Caco-2 (cell line): ENCODE data around the gene SLC9C1. TPM values are rescaled to one million over a fixed set of nuclear protein-coding genes. Genes with fewer than 3 reads are reported as not detected.

Experiments
- BruUV-seq: library from RNA; stranded (reverse); fragments of 400-500 nt; replicated peaks from 2 replicates; lab custom pipeline; 2021; lab: Mats Ljungman, UMichigan
- CTCF ChIA-PET: fragments of 300-600 bp; sonication (Branson Sonifier 250); formaldehyde crosslinking; loops from one replicate; lab custom pipeline; 2022; ENCODE audit warnings: antibody characterized with exemption; lab: Charles Lee
- POLR2A ChIA-PET: fragments of 300-600 bp; sonication (Branson Sonifier 250); formaldehyde crosslinking; loops from one replicate; lab custom pipeline; 2022; ENCODE audit warnings: antibody characterized with exemption; lab: Charles Lee
- DNase-seq, 2 experiments: peaks; one replicate each; pipeline versions ENCODE4 v3.0.0 to v3.0.0-alpha.2; 2020 to 2022
- H3K27me3 ChIP-seq: replicated peaks from 2 replicates; pipeline ENCODE4 v1.6.0; 2011; ENCODE audit warnings: low read length; ENCODE audit not compliant: control insufficient read depth, insufficient read depth
- H3K36me3 ChIP-seq: 2 replicates; pipeline ENCODE4 v1.5.1; 2011; ENCODE audit warnings: low read length; ENCODE audit not compliant: control insufficient read depth, insufficient read depth
- H3K4me1 ChIP-seq: fragments of 250-450 bp; sonication (Bioruptor Pico); 2 replicates; pipeline ENCODE4 v1.5.1; 2020; ENCODE audit warnings: mild to moderate bottlenecking
- H3K4me3 ChIP-seq: 2 replicates; pipeline ENCODE4 v1.5.1; 2011; ENCODE audit warnings: low read depth, mild to moderate bottlenecking, control low read depth, low read length
- H3K9me3 ChIP-seq: fragments of 250-450 bp; sonication (Bioruptor Pico); 2 replicates; pipeline ENCODE4 v1.5.1; 2020; ENCODE audit warnings: mild to moderate bottlenecking, moderate library complexity
- H3K27ac Mint-ChIP-seq: one replicate; pipeline ENCODE4 v1.8.0; 2022; ENCODE audit warnings: mixed read lengths; ENCODE audit not compliant: unreplicated experiment
- H3K27me3 Mint-ChIP-seq: one replicate; pipeline ENCODE4 v1.8.0; 2022; ENCODE audit warnings: mixed read lengths; ENCODE audit not compliant: insufficient read depth, unreplicated experiment
- H3K36me3 Mint-ChIP-seq: one replicate; pipeline ENCODE4 v1.8.0; 2022; ENCODE audit warnings: mild to moderate bottlenecking, mixed read lengths; ENCODE audit not compliant: insufficient read depth, unreplicated experiment
- H3K4me1 Mint-ChIP-seq: one replicate; pipeline ENCODE4 v1.8.0; 2022; ENCODE audit warnings: low read depth, mixed read lengths; ENCODE audit not compliant: unreplicated experiment
- H3K4me3 Mint-ChIP-seq: one replicate; pipeline ENCODE4 v1.8.0; 2022; ENCODE audit warnings: mild to moderate bottlenecking, moderate library complexity, mixed read lengths; ENCODE audit not compliant: unreplicated experiment
- H3K9me3 Mint-ChIP-seq: one replicate; pipeline ENCODE4 v1.8.0; 2022; ENCODE audit warnings: mixed read lengths; ENCODE audit not compliant: unreplicated experiment
- CTCF ChIP-seq, 2 experiments: fragments of 200-600 bp in 1 of 2; IDR thresholded peaks; 1 replicate in 1 of 2; 2 replicates in 1 of 2; pipeline versions ENCODE4 v1.5.1 to v1.8.0; 2011 to 2022; ENCODE audit warnings: antibody characterized with exemption in 1 of 2, control low read depth in 1 of 2, inconsistent platforms in 1 of 2, low read depth in 1 of 2, low read length in 1 of 2, mild to moderate bottlenecking in 1 of 2, moderate library complexity in 1 of 2; ENCODE audit not compliant: insufficient read depth in 1 of 2, severe bottlenecking in 1 of 2, unreplicated experiment in 1 of 2
- intact Hi-C: fragments of 100-400 bp; cut with micrococcal nuclease; formaldehyde crosslinking; loops from one replicate; pipeline ENCODE4 v1.10.0; 2022; ENCODE audit not compliant: unreplicated experiment
- total RNA-seq: library from RNA; stranded (reverse); gene quantifications from 2 replicates; pipeline ENCODE4 v1.2.3, GENCODE V29; 2022

SLC9C1 gene
- total RNA-seq, 1 experiment from 2014 or later = not detected

- Histone ChIP-seq H3K36me3 (peaks cover 3% of the 10 kb centered on the region; the same call in 1 of the 2 replicates), H3K27me3 (no peaks in the 10 kb centered on the region), H3K4me1 (peaks cover 35% of the 10 kb centered on the region), H3K4me3 (no peak overlapping the region), H3K9me3 (no peaks in the 10 kb centered on the region)
- no peak overlapping the region for H3K27ac Mint-ChIP-seq
- no peak overlapping the region for H3K4me3 Mint-ChIP-seq
- intact Hi-C loops = no loop called here
- H3K4me1 Mint-ChIP-seq = peaks cover 19% of the 10 kb centered on the region
- no peak for TF ChIP-seq CTCF (IDR thresholded peaks at IDR 0.05; ENCODE audit: insufficient read depth in 1 of 2, low read depth in 1 of 2, low read length in 1 of 2, severe bottlenecking in 1 of 2, unreplicated experiment in 1 of 2)
- POLR2A ChIA-PET = no interaction called here
- H3K36me3 Mint-ChIP-seq = peaks cover 54% of the 10 kb centered on the region
- no peak for DNase-seq
- no peaks in the 10 kb centered on the region for H3K27me3 Mint-ChIP-seq
- CTCF ChIA-PET = no interaction called here
- no peaks in the 10 kb centered on the region for H3K9me3 Mint-ChIP-seq
- BruUV-seq = no TSS peak
Measured at GRCh38 chr3:112123548-112123947, 170.5 kb downstream of the SLC9C1 start.

DNA sequence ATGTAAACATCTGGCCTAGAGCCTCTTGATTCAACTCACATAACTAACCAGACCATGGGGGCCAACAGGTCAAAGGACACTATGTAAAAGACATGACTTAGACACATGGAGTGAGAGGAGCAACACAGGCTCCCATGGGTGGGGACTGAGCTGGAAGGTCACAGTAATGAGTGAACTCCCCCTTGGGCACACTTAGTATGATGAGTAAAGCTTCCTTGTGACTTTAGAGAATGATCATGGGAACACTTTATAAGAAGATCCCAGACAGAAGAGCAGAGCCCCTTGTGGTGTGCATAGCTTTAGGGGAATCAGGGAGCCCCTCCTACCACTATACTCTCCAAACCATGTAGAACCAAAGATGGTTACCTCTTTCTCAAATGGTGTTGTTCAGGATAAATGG, 171.1 kb downstream of the SLC9C1 start:
- CTCF ChIA-PET = no interaction called here
- H3K4me1 Mint-ChIP-seq = peaks cover 19% of the 10 kb centered on the region
- no peaks in the 10 kb centered on the region for H3K27me3 Mint-ChIP-seq
- peaks cover 58% of the 10 kb centered on the region for H3K36me3 Mint-ChIP-seq
- no peak for DNase-seq
- peaks cover 3% of the 10 kb centered on the region; the same call in 1 of the 2 replicates for H3K36me3 ChIP-seq
- POLR2A ChIA-PET = no interaction called here
- TF ChIP-seq CTCF (IDR thresholded peaks at IDR 0.05; ENCODE audit: insufficient read depth in 1 of 2, low read depth in 1 of 2, low read length in 1 of 2, severe bottlenecking in 1 of 2, unreplicated experiment in 1 of 2) = no peak
- H3K27ac Mint-ChIP-seq = no peak overlapping the region
- no TSS peak for BruUV-seq
- intact Hi-C loops = no loop called here
- H3K4me3 Mint-ChIP-seq = no peak overlapping the region
- peaks cover 28% of the 10 kb centered on the region for H3K4me1 ChIP-seq
- no peaks in the 10 kb centered on the region for H3K27me3 ChIP-seq
- no peaks in the 10 kb centered on the region for H3K9me3 ChIP-seq
- no peak overlapping the region for H3K4me3 ChIP-seq
- no peaks in the 10 kb centered on the region for H3K9me3 Mint-ChIP-seq

GRCh38 chr3:112121577-112122547, 172.2 kb downstream of the SLC9C1 start:
- H3K4me3 ChIP-seq = no peak overlapping the region
- peaks cover 18% of the 10 kb centered on the region for H3K4me1 ChIP-seq
- H3K36me3 ChIP-seq = peaks cover 3% of the 10 kb centered on the region; the same call in 1 of the 2 replicates
- DNase-seq = no peak
- H3K27ac Mint-ChIP-seq = no peak overlapping the region
- H3K9me3 Mint-ChIP-seq = no peaks in the 10 kb centered on the region
- no peaks in the 10 kb centered on the region for H3K27me3 ChIP-seq
- H3K9me3 ChIP-seq = no peaks in the 10 kb centered on the region
- no peak for TF ChIP-seq CTCF (IDR thresholded peaks at IDR 0.05; ENCODE audit: insufficient read depth in 1 of 2, low read depth in 1 of 2, low read length in 1 of 2, severe bottlenecking in 1 of 2, unreplicated experiment in 1 of 2)
- intact Hi-C loops = no loop called here
- H3K27me3 Mint-ChIP-seq = no peaks in the 10 kb centered on the region
- peaks cover 19% of the 10 kb centered on the region for H3K4me1 Mint-ChIP-seq
- BruUV-seq = no TSS peak
- ChIA-PET CTCF (interaction anchor here (0.7 kb wide), 1 partner anchor 10 kb away, joined by 3 read pairs; no protein-coding TSS in a partner anchor), POLR2A (no interaction called here)
- H3K36me3 Mint-ChIP-seq = peaks cover 68% of the 10 kb centered on the region
- no peak overlapping the region for H3K4me3 Mint-ChIP-seq
